Ecto neural progenitor cell (in vitro differentiated cells): ENCODE data around the gene SAXO2.
"Not testable (repeated sequence)": the region's sequence is repeated elsewhere in the genome, so short reads cannot be mapped to it uniquely, and the experiment has no call there.

Experiments used
- DNase-seq: peaks from one replicate; pipeline ENCODE4 v3.0.0-alpha.2; 2018; ENCODE audit warnings: low spot score

The SAXO2 gene, protein sequence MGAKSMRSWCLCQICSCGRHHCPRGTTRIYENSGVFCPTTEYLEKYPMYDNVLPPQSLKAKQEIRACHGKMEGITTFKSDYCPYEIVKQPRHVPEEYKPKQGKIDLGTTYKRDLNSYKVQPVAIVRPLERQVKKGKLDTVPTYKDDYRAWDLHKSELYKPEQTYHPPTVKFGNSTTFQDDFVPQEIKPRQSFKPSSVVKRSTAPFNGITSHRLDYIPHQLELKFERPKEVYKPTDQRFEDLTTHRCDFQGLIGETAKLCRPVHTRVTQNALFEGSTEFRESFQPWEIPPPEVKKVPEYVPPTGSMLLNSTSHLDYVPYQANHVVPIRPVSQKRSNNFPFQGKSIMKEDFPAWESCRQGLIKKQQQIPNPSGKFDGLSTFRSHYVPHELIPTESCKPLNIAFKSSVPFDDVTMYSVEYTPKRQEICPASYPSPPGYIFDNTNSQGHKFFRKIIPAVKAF

GRCh38 chr15:82262422-82263026 is at the start of gene SAXO2, which contains the start of gene EFL1:
Gene SAXO2, plus strand, starts transcription at chr15:82262818. Its CDS starts 62 bp downstream, at chr15:82262880.
Gene EFL1, minus strand, starts transcription at chr15:82262734. Its CDS starts 956 bp downstream, at chr15:82261778.
- peak; percentile 95 for DNase-seq

- not testable (repeated sequence) for DNase-seq
Measured at GRCh38 chr15:82216092-82216491, 46.5 kb upstream of the SAXO2 start.

DNA sequence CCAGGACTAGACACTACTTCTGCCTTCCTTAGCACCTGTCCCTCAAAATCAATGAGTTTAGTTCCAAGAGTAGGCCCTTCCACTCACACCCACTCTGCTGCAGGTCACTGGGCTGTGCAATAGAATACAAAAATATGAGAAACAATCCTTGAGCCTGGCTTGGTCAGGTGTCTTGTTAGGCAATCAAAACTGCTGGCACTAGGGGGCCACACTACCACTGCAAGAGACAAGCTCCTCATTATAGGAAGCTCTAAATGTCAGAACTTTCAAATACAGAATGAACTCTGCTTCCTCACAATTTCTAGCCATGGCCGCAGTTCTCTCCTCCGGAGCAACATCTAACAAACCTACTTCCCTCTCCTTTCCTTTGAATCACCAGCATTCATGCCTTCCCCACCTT is 41.1 kb upstream of the SAXO2 start:
- DNase-seq = not testable (repeated sequence)

- no peak for DNase-seq
Measured at GRCh38 chr15:82228750-82229149, 33.9 kb upstream of the SAXO2 start.

DNA sequence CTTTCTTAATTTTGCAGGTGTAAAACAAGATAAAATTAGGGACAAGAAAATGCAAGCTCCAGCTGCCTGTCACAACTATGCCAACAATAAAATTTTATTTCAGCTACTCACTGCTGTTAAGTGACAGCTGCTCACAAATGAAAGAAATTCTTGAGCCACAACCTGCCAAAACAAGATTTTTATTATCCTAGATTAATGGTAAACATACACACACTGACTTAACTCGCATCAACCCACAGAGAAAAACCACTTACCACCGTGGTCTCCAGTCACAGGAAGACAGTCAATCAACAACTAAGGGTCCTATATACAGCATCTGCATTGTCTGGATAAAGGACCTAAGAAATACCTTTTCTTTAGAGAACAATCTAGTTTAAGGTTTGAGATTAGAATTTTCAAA is 31.4 kb upstream of the SAXO2 start:
- no peak for DNase-seq

- DNase-seq = no peak
Measured at GRCh38 chr15:82231842-82232241, 30.8 kb upstream of the SAXO2 start.

DNA sequence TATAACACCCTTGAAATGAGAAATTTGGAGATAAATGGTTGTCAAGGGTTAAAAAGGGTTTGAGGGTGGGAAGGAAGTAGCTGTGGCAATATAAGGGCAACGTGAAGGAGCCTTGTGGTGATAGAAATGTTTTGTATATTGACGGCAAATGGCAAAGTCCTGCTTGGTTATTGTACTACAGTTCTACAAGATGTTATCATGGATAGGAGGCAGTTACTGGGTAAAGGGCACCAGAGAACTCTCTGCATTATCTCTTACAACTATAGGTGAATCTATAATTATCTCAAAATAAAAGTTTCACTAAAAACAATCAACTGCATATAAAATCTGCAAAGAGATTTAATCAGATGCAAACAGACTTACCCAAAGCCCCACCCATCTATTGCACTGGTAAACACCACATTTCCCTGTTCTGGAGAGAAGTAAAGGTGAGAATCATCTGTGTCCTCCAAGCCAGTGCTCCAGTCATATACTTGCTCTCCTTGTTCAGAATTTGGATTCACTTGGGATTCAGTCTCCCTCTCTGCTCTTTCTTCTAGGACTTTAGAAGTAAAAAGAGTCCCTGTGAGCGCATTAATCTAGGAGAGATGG is 24.6 kb upstream of the SAXO2 start:
- not testable (repeated sequence) for DNase-seq

DNA sequence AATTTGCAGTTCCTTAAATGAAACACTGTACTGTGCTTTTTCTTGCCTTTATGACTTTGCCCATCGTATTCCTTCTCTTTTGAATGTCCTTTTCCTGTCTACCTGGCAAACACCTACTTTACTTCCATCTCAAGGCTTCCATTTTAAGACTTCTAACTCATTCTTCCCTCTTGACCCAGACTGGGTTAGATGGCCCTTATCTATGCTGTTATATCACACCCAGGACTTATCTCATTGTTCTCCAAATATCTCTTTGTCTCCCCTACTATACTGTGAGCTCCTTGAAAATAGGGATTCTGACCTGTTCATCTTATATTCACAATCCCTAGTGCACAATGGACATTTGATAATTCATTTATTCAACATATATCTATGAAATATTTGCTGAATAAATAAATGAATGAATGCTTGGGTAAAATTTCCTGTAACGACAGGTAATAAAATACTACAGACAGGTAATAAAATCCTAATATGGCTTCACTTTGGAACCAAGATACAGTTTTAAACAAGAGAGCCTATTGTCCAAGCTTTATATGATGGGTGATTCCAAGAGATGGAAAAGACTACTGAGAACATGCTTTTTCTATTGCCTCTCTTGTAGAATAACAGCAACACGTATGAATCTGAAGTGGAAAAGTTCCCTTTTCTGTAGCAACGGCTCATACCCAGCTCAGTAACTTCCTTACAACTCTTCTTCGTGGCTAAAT is 22.8 kb upstream of the SAXO2 start:
- no peak for DNase-seq

DNA sequence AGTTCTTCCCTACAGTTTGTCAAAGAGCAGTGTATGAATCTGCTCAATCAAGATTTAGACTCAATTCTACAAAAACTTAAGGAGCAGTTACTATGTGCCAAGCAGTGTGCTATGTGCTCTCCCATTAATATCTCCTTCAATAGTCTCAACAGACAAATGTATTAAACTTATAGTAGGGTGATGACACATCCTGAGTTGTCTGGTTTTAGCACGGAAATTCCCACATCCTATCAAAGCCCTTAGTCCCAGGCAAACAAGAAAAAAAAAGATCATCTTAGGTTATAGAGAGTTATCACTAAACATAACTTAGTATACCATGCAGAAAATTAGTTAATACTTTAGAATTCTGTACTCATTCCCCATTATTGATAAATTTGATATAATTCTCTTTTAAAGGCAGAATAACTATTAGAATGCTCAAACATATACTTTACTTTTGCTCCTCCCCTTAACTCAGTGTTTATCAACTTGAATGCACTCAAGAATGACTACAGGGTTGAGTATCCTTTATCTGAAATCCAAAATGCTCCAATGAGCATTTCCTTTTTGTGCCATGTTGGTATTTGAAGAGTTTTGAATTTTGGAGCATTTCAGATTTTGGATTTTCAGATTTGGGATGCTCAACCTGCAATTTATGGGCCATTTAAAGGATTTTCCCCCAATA is 20.6 kb upstream of the SAXO2 start:
- not testable (repeated sequence) for DNase-seq

DNA sequence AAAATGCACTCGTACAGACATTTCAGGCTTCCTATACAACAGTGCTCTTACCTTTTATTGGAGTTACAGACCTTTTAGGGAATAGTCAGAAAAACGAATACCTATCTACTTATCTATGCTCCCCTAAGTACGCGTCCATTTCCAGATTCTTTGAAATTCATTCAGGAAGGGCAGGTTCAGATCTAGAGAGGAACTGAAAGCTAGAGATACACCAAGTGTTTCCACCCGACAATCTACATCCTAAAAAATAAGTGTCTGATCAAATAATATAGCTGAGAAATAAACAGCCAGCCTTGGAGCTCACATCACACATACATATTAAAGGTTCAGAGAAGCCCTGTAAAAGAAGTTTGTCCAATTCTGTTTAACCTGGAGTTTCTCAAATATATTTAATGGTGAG is 19.0 kb upstream of the SAXO2 start:
- DNase-seq = not testable (repeated sequence)

GRCh38 chr15:82245956-82246355 is 16.7 kb upstream of the SAXO2 start:
- DNase-seq = not testable (repeated sequence)

DNA sequence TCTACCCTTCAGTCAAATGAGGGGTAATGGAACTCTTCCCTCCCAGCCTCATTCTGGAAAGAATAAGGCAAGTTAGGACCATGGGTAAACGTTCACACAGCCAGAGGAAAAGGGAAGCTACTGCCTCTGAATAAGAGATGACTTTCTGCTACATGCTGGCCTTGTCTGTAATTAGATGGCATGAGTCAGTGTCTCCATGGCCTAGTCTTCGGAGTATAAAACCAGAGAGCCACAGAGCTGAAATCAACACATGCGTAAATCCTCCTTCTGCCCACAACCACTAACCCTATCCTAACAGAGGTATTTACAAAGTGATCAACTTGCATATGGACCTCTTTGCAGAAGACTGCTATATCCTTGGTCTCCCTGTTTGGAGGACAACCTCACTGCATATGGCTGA is 14.4 kb upstream of the SAXO2 start:
- DNase-seq = not testable (repeated sequence)

DNA sequence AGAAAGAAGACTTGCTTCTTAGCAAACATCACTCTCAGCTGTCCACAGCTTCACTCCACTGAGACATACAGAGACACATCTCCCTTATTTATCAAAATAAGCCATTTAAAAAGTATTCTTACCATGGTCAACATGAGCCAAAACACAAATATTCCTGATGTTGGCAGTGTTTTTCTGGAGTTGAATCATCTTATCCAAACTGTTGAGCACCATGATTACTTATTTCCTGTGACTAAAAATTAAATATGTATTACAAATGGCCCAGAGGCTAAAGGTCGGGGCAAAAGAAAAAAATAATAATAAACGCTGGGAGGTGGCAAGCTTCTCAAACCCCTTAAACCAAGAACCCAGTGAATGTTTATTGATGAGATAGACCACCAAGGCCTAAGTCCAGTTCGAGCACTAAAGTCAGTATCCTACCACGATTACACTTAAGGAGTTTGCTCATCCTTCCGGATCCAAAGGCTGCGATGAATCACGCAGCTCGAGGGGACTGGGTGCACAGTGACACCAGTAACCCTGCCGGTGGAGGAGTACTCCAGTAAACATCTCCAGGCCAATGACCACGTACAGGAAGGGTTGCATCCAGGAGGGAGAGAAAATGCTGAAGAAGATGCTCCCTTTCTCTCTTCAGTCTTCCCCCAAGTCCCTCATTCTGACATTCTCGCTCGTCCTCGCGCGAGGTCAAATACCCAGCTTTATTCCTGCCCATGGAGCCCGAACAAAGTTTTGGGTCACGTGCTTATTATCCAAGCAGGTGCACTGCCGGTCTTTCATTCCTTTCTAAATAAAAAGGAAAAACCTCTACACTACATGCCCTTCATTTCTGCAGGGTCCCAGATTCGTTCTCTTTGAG is 824 bp upstream of the SAXO2 start:
- not testable (repeated sequence) for DNase-seq

DNA sequence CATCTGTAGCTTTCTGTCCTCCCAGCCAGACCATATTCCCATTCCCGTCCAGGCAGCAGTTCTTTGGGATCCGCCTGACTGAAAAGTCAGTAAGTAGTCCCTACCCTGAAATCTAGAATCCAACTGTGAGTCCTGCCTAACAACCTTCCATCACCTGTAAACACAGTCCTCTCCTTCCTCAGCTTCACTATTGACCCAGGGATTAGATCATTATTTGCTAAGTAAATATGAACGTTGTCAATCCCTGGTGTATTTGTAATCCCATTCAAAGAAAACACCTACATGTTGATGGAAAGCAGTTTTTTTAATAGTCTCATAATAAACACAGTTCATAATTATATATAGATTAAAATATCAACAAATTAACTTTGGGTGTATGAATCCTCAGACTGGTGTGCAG is 732 bp downstream of the SAXO2 start:
- no peak for DNase-seq

DNA sequence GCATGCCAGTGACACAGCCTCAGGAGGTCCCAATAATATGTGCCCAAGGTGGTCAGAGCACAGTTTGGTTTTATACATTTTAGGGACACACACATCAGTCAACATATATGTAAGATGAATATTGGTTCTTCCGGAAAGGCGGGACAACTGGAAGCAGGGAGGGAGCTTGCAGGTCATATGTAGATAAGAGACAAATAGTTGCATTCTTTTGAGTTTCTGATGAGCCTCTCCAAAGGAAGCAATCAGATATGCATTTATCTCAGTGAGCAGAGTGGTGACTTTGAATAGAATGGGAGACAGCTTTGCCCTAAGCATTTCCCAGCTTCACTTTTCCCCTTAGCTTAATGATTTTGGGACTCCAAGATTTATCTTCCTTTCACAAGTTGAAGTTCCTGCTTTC is 4.5 kb downstream of the SAXO2 start:
- not testable (repeated sequence) for DNase-seq

GRCh38 chr15:82268454-82268853 is 5.8 kb downstream of the SAXO2 start:
- DNase-seq = not testable (repeated sequence)

DNA sequence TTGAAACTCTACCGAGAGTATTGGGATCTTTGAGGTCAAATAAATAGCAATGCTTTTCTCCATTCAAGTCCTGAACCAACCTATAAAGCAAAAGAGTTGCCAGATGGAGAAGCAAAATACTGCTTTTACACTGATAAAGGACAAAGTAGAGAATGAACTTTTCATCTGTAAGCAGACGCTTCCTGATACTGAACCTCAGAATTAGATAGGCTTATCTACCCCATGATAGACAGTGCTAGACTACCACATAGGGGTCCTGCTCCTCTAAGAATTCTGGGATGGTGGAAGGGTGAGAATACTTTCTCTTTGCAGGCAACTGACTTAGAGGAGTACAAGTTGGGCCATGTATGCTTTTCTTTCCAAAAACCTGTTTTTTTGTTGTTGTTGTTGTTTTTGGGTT is 9.5 kb downstream of the SAXO2 start:
- no peak for DNase-seq

DNA sequence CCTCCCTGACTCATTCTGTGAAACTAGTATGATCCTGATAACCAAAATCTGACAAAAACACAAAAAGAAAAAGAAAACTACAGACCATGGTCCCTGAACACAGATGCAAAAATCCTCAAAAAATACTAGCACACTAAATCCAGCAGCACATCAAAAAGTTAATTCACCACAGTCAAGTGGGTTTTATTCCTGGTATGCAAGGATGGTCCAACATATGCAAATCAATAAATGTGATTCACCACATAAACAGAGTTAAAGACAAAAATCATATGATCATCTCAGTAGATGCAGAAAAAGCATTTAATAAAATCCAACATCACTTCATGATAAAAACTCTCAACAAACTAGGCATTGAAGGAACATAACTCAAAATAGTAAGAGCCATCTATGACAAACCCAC is 12.8 kb downstream of the SAXO2 start:
- no peak for DNase-seq

GRCh38 chr15:82281276-82281675 is 18.7 kb downstream of the SAXO2 start:
- not testable (repeated sequence) for DNase-seq

DNA sequence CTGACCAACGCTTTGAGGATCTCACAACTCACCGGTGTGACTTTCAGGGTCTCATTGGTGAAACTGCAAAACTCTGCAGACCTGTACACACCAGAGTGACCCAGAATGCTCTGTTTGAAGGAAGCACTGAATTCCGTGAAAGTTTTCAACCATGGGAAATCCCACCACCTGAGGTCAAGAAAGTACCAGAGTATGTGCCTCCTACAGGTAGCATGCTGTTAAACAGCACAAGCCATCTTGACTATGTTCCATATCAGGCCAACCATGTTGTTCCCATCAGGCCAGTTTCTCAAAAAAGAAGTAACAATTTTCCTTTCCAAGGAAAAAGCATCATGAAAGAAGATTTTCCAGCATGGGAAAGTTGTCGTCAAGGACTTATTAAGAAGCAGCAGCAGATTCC is 19.8 kb downstream of the SAXO2 start:
- DNase-seq = not testable (repeated sequence)

DNA sequence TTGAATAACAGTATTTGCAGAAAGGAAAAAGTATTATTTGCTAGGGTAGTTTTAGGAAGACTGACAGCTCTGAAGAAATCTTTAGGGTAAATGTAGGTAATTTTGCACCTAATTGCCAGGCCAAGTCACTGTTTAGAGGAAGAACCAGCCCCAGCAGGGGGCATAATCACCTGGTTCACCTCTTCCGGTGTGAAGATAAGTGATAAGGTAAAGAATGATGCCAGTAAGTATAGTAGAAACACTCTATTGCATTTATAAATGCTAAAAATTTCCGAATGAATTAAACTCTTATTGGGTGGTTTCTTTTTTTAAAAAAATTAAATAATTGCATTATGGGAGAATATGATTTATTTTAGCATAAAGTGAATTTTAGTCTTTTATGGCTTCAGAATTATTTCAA is 21.8 kb downstream of the SAXO2 start:
- DNase-seq = not testable (repeated sequence)
